PFSK-1 (cell line): Measurements from ENCODE around the gene HDAC7.

ENCODE experiments used
- FOXP2 ChIP-seq: optimal IDR thresholded peaks from 2 replicates; pipeline ENCODE3; 2011; ENCODE audit warnings: borderline replicate concordance, control low read depth, inconsistent platforms; ENCODE audit not compliant: insufficient read depth; ENCODE audit errors: extremely low read length, extremely low read depth
- POLR2AphosphoS5 ChIP-seq: IDR thresholded peaks from 2 replicates; pipeline ENCODE4 v1.6.1; 2012; ENCODE audit warnings: low read depth, mild to moderate bottlenecking, control low read depth, low read length, moderate library complexity
- SIN3A ChIP-seq: IDR thresholded peaks from 2 replicates; pipeline ENCODE4 v1.6.1; 2012; ENCODE audit warnings: mild to moderate bottlenecking, low read length, moderate library complexity, borderline replicate concordance; ENCODE audit not compliant: insufficient read depth
- TAF1 ChIP-seq: IDR thresholded peaks from 2 replicates; pipeline ENCODE4 v1.6.1; 2012; ENCODE audit warnings: low read length, control low read depth, borderline replicate concordance; ENCODE audit not compliant: insufficient read depth
- TF ChIP-seq, protein P1 (sequence below), 2 experiments: IDR thresholded peaks; 2 replicates each; pipeline versions ENCODE4 v1.6.1 to v1.8.0; 2011 to 2012; ENCODE audit warnings: low read depth in 2 of 2, low read length in 2 of 2, control low read depth in 1 of 2, inconsistent platforms in 1 of 2, mild to moderate bottlenecking in 1 of 2, moderate library complexity in 1 of 2; ENCODE audit not compliant: insufficient read depth in 1 of 2

Gene HDAC7

DNA sequence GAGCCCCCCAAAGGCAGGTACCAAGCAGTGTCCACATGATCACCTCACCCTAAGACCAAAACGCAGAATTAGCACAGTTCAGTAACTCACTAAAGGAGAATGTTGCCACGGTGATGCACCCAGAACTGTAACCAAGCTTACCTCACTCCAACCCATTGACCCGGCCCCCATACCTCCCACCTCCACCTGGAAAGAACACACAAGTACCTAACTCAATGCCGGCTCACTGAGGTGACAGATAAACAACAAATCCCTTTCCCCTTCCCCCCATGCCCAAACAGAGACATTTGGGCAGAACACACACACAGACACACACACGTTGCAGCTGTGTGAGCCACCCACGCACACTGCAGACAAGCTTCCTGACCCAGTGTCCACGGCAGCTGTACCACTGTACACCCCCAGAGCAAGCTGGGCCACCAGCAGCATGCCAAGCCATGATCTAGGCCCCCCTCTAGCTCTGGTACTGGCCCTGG, 62.3 kb downstream of the HDAC7 start:
- TF ChIP-seq POLR2AphosphoS5: no peak
- no peak for TF ChIP-seq TAF1
- TF ChIP-seq SIN3A: no peak
- no peak for TF ChIP-seq FOXP2
- TF ChIP-seq, protein P1, sequence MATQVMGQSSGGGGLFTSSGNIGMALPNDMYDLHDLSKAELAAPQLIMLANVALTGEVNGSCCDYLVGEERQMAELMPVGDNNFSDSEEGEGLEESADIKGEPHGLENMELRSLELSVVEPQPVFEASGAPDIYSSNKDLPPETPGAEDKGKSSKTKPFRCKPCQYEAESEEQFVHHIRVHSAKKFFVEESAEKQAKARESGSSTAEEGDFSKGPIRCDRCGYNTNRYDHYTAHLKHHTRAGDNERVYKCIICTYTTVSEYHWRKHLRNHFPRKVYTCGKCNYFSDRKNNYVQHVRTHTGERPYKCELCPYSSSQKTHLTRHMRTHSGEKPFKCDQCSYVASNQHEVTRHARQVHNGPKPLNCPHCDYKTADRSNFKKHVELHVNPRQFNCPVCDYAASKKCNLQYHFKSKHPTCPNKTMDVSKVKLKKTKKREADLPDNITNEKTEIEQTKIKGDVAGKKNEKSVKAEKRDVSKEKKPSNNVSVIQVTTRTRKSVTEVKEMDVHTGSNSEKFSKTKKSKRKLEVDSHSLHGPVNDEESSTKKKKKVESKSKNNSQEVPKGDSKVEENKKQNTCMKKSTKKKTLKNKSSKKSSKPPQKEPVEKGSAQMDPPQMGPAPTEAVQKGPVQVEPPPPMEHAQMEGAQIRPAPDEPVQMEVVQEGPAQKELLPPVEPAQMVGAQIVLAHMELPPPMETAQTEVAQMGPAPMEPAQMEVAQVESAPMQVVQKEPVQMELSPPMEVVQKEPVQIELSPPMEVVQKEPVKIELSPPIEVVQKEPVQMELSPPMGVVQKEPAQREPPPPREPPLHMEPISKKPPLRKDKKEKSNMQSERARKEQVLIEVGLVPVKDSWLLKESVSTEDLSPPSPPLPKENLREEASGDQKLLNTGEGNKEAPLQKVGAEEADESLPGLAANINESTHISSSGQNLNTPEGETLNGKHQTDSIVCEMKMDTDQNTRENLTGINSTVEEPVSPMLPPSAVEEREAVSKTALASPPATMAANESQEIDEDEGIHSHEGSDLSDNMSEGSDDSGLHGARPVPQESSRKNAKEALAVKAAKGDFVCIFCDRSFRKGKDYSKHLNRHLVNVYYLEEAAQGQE (IDR thresholded peaks at IDR 0.05; ENCODE audit: insufficient read depth in 1 of 2, low read depth in 2 of 2, low read length in 2 of 2): no peak

DNA sequence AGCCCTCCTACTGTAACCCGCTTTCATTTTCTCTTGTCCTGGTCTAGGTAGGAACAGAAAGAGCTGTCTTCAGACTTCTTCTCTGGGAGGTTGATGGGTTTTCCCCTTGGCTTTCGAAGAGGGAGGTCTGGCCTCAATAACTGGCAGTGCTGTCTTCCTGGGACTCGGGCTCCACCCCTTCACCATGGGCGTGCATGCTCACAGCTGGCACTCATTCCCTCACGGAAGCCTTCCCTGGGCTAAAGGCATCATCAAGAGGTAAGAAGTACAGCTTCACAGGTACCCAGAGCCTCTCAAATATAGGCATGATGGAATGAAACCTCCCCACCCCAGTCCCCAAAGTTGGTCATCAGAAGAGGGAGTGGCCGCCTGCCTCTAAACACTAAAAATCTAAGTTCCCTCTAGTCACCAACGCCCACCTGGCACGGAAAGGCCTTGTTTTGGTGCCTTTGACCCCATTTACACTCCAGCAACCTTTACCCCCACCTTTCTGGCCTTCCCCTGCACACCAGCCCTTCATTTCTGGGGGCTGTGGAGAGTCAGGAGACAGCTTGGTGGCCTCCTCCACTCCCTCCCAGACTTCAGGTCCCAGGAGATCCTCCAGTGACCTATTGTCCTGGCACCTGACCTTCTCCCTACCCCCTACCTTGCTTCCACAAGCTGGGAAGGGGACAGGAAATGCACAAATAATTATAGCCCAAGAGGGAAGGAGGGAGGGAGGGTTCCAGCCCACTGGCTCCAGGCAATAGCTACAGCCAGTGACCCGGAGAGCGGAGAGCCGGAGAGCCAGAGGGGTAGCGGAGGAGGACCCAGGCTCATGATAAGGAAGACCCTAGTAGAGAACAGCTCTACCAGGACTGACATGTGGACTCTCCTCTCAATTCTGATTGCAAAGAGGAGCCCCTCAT, 63.8 kb downstream of the HDAC7 start:
- TF ChIP-seq, protein P1 (IDR thresholded peaks at IDR 0.05; ENCODE audit: insufficient read depth in 1 of 2, low read depth in 2 of 2, low read length in 2 of 2): no peak
- TF ChIP-seq FOXP2 (no peak), POLR2AphosphoS5 (no peak), SIN3A (no peak), TAF1 (no peak)

DNA sequence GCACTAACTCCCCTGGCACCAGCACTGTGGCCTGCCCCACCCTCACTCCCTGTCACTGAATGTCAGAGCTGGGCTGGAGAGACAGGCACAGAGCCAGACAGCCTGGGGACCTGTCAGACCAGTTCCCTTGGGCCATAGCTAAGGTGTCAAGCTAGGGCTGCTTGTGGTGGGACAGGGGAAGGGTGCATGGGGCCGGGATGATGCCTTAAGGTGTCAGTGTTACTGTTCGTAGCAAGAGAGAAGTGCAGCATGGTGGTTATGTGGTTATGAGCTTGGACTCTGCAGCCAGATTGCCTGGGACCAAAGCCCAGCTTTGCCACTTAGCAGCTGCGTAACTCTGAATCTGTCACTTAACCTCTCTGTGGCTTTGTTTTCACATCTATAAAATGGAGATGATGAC, 64.8 kb downstream of the HDAC7 start:
- TF ChIP-seq TAF1: no peak
- TF ChIP-seq FOXP2: no peak
- TF ChIP-seq POLR2AphosphoS5: no peak
- TF ChIP-seq, protein P1 (IDR thresholded peaks at IDR 0.05; ENCODE audit: insufficient read depth in 1 of 2, low read depth in 2 of 2, low read length in 2 of 2): no peak
- TF ChIP-seq SIN3A: no peak

DNA sequence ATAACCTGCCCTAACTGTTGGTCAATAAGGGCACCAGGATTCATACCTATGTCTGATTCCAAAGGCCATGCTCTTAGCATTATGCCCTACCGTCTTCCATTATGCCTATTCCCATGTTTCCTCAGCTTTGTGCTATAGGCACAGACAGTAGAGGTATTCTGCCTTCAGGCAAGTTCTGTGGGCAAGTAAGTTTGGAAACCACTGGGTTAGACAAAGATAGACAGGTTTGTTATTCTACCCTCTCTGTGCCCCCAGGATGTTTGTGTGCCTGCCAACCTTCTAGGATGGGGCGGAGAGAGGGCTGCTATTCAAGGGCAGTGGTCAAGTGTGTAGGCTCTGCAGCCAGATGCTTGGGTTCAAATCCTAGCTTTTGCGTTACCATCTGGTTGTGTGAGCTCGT, 65.6 kb downstream of the HDAC7 start:
- TF ChIP-seq, protein P1 (IDR thresholded peaks at IDR 0.05; ENCODE audit: insufficient read depth in 1 of 2, low read depth in 2 of 2, low read length in 2 of 2): no peak
- TF ChIP-seq FOXP2 (no peak), POLR2AphosphoS5 (no peak), TAF1 (no peak), SIN3A (no peak)
